NCI-H460 (cell line): ENCODE measurements around the gene SHQ1. TPM values are rescaled to one million over a fixed set of nuclear protein-coding genes. Genes with fewer than 3 reads are reported as not detected.
"Not testable (repeated sequence)": the region's sequence is repeated elsewhere in the genome, so short reads cannot be mapped to it uniquely, and the experiment has no call there.

Experiments
- DNase-seq: peaks from one replicate; pipeline ENCODE4 v3.0.0-alpha.2; 2016; ENCODE audit warnings: low read depth; ENCODE audit errors: extremely low read depth
- total RNA-seq: library from RNA; depleted of rRNA; stranded (reverse); fragments of >200 nt; shearing (Covaris generic); gene quantifications from 2 replicates; pipeline ENCODE4 v1.2.3, GENCODE V29; 2014

SHQ1 gene
- total RNA-seq, 1 experiment from 2014 or later: 10.4 TPM

DNA sequence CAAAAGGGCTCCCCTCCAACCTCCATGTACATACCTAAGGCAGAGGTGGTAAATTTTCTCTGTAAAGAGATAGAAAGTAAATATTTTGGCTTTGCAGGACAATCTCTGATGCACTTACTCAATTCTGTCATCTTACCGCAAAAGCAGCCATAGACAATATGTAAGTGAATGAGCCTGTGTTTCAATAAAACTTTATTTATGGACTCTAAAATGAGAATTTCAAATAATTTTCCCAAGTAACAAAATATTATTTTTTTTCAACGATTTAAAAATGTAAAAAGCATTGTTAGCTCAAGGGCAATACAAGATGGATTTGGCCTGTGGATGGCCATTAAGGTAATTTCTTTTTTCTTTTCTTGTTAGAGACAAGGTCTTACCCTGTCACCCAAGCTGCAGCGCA, 44.7 kb downstream of the SHQ1 start:
- no peak for DNase-seq

DNA sequence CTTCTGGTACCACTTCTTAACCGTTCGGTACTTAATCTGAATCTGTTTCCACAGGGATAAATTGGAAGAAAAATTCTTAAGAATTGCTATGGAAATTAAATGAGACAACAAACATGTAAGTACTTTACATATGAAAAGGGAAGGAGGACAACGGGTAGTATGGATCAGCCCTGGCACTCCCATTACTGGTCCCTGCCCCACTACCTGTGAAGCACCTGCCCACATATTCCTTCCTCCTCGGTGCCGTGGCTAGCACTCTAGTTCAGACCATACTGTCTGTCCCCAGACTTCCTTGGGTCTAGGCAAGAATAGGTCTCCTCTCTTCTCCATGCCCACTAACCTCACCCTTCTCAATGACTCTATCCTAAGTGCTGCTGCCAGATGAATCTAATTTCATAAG, 46.2 kb downstream of the SHQ1 start:
- no peak for DNase-seq

DNA sequence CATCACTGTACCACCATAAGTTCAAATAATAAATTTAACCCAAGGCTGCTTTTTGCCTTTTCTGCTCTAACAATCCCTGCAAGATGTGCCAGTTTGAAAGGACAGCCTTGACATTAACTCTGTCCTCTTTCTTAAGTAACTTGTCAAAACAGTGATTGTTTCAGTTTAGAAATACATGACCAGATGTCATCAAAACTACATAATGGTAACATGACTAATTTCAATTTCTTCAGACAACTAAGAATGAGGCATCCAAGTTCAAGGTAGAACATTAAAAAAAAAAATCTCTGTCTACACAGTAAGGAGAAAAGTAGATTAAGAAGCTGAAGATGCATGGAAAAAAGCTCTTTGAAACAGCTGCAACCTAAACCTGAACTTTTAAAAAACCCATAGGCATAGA, 47.4 kb downstream of the SHQ1 start:
- no peak for DNase-seq

DNA sequence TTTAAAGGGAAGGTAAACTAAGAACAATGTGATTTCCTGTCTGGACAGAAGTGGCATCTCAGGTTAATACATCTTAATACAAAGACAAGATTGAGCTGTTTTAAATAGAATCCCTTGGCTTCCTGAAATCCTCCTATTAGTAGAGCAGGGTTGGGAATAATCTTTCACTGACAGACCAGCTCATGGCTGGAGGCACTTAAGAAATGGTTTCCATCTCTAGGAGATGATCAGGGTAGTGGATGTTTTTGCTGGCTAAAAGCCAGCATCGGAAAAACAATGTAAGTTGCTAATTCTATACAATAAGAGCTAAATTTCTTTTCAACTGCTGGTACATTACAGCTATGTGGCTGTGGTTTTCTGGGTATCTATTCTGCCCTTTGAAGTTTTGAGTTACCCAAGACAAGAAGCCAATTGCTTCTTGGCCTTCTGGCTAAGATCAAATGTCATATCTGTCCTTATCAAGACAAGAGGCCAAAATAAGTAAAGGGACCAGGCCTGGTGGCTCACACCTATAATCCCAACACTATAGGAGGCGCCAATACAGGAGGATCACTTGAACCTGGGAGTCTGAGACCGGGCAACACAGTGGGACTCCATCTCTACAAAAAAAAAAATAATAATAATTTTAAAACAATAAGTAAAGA, 49.6 kb downstream of the SHQ1 start:
- DNase-seq: no peak

DNA sequence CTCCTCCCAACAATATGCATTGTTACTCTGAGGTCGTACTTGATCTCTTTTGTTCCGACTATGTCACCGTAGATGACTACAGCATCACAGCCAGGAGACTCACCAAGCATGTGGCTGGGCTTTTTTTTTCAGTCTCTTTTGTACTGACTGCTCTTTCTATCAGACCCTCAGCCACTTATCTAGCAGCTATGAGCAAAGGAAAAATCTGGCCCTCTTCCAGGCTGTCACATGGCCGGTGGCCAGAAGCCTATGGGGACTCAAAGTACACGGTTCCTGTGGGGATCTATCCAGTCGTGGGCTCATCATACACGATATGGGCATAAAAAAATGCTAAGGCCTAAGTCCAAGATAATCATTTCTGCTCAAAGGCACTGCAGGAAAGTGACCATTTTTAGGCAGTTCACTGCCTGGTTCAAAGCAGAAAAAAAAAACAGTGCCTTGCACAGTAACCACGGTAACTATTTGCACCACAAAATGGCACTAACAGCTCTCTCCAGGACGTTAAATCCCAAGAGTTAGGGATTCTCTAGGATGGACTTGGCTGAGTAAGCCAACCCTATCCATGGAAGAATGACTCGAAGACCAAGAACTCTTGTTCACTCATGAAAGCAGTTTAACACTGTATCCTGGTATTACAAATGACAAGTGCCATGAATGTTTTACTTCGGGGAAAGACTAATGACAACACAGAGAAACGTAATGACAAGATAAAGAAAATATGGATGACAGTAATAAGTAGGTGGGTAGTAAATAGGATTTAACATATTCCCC, 50.3 kb downstream of the SHQ1 start:
- DNase-seq: no peak

DNA sequence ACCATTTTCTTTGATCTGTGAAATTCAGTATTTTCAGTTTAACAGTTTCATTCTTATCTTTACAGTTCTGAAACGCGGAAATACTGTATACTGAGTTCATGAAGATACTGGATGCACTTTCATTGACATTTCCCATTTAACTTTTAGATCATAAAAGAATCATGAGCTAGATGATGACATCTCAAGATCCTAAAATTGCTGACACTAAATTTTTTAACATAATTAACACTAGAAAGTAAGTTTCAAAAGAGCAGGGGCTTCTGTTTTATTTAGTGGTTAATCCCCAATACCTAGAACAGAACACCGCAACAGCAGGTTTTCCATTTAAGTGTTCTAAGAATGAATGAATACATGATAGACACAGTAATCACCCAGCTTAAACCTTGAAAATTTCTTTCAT, 54.2 kb downstream of the SHQ1 start:
- DNase-seq: no peak

DNA sequence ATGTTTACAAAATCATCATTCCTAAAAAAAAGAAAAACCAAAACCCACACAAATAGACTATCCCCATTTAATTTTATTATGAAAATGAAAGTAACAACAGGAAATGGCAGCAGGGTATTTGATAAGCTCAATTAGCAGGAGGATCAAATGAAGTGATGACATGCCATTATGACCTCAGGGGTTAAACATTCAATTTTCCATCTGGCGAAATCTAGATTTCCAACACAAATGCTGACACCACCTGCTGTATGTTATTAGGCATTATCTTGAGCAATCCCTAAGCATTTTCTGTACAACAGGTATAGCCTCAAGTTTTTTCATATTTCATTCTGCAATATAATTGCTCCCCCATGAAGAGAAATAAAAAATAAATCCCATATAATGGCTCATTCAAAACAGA, 57.1 kb downstream of the SHQ1 start:
- DNase-seq: no peak

DNA sequence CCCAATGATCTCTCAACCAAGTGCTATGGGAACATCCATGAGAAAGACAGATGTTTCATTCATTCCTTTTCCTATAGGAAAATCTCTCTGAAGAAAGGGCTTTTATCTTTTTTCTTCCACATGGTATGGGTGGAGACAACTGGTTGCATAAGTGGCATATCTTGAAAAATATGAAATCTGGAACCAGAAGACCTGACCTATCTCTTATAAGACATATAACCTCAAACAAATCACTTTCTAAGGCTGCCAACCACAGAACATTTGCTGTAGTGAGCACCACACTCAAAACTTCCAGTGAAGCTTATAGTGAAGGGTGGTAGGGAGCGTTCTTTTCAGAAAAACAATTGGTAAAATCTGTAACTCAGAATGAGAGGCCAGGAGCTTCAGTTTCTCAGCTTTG, 58.5 kb downstream of the SHQ1 start:
- DNase-seq: no peak

DNA sequence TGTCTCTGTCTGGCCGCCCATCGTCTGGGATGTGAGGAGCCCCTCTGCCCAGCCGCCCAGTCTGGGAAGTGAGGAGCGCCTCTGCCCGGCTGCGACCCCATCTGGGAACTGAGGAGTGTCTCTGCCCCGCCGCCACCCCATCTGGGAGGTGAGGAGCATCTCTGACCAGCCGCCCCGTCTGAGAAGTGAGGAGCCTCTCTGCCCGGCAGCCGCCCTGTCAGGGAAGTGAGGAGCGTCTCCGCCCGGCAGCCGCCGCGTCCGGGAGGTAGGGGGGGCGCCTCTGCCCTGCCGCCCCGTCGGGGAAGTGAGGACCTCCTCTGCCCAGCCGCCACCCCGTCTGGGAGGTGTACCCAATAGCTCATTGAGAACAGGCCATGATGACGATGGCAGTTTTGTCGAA, 60.0 kb downstream of the SHQ1 start:
- not testable (repeated sequence) for DNase-seq

DNA sequence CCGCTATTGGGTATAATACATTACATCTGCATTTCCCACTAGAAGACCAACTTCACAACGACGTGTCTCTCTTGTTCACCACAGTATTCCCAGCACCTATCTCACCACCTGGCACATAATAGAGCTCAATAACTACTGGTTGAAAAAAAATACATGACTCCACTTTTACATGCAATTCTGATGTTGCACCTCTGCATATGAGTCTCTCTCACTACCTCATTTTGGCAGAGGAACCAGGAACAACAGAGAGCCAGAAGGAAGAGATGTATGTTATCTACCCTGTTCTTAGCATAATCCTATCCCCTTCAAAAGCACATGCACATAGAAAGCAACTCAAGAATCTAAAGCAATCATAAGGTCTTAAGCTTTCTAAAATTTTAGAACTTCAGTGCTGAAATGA, 61.6 kb downstream of the SHQ1 start:
- no peak for DNase-seq

DNA sequence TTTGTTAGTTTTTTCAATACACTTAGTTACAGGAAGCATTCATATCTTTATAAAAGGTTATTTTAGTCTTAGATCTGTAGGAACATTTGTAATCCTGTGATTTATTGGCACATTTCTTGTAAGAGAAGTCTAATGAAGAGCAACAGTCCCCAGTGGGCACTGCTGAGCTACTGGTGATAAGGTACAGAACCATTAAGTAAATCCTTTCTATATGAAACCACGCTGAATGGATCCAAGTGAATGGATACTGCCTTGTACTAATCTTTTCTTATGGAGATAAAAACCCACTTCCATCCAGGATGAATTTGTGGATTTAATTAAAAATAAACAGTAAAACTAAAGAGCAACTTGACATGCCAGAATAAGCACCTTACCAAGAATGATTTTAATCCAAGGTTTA, 64.0 kb downstream of the SHQ1 start:
- no peak for DNase-seq

DNA sequence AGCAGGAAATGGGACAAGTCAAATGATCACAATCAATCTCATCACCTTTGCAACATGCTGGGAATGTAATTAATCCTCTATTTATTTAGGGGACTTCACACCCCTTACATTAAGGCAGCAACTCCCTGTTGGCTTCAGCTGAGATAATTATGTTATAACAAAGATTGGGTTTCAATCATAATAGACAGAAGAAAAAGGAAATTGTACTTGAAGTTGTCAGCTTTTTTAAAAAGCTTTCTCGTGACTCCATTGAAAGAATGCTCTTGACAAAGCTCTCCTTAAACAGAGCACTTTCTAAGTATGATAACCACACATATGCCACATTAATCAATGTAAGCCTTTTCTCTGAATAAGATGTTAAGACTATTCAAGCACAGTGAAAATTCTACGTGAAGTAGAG, 65.7 kb downstream of the SHQ1 start:
- no peak for DNase-seq

DNA sequence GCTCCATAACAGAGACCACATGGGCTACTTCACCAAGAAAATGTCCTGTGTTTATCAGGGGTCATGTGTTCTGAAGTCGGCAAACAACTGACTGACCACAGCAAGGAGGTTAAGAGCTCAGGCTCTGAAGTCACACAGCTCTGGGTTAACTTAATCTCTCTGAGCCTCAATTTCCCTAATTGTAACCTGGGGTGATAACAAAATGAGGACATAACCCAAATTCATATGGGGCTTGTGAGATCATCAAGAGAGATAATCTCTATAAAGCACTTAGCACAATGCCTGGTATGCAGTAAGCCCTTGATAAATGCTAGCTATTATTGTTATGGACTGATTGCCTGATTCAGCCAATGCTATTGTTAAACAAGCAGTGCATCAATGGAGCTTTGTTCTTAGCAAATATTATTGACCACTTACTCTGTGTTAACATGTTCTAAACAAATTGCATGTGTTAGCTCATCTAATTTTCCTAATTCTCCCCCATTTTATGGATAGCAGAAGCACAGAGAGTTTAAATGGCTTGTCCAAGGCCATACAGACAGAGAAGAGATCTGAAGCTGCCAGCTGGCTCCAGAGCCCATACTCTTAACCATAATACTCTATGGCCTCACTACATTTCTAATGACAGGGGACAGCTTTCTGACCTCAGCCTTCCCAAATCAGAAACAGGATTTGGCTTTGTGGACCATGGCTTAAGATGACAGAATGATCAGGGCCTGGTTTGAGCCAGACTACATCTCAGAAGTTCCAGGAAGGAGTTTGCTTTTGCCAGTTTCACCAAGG, 78.3 kb downstream of the SHQ1 start:
- DNase-seq: no peak

DNA sequence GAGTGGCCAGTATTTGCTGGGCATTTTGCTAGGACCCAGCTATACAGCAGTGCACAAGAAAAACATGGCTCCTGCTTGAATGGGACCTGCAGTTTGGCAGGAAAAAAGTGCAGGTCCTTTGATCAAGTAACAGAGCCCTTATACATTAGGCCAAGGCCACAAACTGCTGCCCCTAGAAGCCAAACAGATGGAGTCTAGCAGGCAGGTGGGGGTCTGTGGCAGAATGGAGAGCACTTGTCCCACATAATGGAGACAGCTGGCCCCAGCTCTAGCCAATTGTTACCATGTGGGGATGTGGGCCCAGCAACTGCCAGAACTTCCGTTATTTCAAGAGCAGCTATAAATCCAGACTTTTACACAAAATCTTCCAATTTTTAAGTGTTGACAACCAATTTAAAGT, 79.3 kb downstream of the SHQ1 start:
- DNase-seq: no peak

DNA sequence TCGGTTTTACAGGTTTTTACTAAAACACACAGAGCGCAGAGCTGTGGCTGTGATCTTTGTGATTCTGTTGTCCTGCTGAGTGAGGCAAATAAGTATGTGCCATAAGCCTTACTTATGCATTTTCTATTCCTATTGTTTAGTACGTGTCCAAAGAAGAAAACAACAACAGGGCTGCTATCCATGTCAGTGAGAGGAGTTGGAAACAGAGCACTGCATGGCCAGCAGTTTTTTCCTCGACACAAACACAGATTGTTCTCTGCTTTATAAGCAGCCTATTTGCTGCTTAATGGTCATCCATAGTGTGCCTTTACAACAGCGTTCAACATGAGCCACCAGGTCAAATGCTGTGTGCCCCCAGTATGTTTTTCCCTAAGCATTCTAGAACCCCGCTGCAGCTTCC, 79.8 kb downstream of the SHQ1 start:
- DNase-seq: no peak

DNA sequence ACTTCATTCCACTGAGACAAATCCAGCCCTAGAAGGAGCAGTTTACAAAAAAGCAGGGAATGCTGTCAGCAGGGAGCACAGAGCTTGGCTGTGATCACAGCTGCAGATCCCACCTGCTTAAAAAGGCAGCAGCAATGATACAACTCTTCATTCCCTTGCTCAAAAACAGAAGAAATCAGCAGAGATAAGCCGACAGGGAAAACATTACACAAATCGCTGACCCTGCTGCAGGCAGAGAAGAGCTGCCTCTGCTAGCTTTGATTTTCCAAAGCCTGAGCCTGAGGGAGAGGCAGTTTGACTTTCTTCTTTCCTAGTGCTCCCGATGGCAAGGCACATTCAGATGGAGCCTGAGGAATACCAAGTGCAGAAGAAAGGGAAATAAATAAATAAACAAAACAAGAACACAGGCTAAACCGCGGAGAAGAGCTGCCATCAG, 80.2 kb downstream of the SHQ1 start:
- no peak for DNase-seq

DNA sequence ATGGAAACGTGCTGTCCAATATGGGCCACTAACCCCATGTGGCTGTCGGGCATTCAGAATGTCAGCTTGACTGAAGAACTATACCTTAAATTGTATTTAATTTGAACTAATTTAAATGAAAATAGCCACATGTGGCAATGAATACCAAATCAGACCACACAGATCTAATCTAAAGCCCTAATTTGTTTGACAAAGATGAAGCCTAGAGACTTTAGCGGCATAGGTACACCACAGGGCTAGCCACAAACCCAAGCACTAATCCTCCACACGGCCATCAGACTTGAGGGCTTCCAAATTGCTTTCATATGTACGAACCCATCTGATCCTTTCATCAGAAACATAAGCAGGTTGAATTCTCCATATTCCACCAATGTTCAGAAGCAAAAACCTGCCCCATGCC, 81.4 kb downstream of the SHQ1 start:
- no peak for DNase-seq

DNA sequence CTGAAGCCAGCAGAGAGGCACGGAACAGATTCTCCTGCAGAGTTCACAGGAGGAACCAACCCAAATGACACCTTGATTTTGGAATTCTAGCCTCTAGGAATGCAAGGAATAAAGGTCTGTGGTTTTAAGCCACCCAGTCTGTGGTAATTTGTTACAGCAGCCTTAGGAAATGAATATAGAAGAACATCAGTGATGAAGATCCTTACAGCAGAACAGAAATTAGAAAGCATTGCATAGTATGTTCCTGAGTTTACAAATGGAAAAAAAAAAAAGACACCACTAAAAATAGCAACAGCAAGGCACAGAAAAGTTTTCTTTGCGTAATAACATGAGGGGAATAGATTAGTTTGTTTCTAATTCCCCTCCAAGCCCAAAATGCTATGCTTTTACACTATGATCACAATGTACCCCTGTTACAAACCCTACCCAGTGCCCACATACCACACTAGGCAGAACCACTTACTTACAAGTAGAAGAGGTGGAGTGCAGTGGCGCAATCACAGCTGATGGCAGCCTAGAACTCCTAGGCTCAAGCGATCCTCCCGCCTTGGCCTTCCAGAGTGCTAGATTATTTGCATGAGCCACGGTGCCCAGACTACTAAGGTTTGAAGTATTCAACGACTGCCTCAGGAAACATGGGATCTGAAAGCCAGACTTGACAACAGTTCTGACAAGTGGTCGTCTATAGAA, 84.3 kb downstream of the SHQ1 start:
- DNase-seq: no peak

DNA sequence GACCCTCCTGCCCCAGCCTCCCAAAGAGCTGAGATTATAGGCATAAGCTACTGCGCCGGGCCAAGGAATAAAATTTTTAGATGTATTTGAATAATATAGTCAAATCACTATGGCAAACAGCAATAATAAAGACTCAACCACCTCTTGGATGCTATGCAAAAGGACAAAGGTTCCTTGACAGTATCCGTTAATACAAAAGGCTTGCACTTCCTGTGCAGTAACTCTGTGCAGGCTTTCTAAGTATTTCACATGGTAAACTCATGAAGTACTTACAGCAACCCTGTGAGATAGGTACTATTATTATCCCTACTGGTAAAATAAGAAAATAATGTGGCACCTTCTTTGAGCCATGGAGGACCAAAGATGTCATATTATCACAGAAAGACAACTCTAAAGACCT, 86.8 kb downstream of the SHQ1 start:
- no peak for DNase-seq

DNA sequence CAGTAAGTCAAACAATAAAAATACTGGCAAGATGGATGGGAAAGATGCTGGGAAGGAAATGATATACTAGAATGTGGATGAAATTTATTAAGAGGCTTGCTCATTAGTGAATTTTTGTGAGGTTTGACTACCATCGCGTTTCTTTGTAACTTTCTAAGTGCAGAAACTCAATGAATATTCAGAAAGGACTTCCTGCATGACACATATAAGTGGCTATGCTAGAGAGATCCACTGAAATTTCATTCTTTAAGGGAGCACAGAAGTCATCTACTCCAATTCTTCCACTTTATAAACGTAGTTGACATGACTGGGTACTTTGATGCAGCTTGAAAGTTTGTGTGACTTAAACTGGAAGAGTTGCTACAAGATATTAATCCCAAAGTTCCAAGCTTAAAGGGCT, 88.0 kb downstream of the SHQ1 start:
- DNase-seq: no peak

DNA sequence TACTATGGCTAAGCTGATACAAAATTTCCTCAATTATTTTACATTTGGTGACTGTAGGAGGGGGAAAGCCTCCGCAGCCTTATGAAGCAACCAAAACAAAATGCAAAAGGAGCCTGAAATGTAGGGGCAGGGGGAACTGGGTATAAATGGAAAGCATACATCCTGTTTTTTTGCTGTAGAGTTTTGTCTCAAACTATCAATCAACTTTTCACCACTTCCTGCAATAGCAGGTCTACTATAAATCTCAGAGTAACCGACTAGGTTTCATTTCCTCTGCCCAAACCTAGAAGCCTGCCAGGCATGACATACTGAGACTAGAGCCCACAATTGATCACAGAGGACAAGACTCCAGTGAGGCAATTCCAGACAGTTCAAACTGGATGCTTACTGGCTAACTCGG, 91.3 kb downstream of the SHQ1 start:
- DNase-seq: no peak
